ENCODE measurements around the gene COL4A4.

COL4A4 gene

DNA sequence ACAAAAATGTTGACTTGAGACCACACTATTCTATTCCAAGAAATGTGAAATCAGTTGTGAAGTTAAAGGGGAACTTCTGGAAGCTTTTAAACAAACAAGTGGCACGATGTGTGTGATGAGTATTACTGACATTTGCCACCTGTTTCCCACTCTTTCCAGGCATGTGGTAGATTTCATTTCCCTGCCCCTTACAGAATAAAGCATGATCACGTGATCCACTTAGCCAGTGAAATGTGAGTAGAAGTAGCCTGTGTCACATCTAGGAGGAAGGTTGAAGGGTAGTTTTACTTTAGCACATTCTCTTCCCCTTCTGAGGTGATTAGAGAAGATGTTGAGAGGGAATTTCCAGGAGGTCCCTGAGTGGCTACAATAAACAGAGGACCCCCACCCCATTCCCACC is 3.8 kb downstream of the COL4A4 start:
- no peak for DNase-seq

DNA sequence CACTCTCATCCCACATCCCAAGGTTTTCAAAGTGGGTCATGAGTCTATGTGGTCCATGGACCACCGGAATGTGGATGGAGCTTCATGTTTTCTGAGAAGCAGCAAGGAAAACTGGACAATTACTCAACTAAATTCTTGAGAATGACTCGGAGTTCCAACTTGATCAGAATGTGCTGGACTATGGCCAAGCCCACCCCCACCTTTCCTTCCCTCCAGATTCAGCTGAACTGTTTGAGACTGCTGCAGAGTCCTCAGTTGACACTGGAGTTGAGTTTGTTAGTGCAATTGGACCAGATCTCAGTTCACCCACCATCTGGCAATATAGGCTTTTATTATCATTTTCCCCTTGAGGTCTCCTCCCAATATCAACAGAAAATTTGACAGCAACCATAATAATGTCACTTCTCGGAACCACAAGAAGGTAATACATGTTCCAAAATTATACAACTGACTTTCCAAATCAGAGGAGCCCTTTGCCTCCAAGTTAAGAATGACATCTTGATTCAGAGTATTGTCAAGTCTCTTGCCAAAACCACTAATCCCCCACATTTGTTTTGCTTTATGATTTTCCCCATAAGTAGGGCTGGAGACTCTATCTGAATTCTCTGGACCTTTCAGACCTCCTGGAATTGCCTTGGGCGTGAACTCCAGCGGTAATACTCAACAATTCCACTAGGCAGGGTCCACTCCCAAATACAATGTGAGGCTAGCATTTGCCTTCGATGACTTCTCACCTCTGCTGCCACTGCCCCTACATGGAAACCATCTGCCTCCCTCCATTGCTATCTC is 8.8 kb downstream of the COL4A4 start:
- DNase-seq, result no peak

DNA sequence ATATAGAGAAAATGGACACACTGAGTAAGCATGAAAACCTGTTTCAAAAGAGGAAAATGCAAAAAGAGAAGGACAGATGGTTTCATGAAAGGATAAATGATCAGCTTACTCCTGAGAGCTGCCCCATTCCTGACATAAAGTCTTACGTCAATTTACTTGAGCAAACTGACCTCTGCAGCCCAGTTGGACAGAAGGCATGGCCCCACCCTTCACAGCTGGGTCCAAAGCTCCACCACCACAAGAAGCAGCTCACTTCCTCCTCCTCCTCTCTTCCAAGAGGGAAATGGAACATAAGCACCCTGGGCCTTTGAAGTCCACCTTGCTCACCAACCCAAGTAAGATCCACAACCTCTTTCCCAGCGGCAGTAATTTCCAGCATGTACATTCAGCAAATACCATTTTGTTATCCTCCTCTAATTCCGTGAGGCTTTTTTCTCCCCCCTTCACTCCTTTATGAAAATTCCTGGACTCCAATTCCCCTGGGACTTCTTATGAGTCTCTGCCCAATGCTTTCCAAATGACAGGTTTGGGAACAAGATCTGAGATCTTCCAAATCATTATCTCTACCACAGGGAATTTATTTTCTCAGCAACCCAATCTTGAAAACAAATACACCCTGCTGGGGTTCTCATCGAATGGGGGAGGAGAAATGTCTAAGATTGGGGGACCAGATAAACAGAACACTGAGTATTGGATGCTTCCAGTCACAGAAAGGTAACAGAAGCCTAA is 10.1 kb downstream of the COL4A4 start:
- no peak for DNase-seq

DNA sequence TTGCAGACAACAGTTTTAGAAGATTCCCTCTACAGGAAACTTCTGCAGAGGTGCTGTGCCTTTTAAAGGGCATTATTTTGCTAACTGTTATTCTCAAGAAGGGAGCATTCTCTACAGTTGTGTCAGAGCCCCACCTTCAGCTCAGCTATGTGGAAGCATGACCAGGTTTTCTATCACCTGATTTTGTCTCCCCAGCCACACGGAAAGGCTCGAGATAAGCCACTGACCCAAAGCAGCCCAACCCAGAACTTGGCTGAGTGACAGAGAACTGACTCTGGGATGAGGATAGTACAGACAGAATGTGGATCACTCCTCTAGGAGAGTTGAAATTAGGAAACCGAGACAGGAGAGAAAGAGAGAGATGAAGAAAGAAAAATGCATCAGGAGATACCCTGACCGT is 10.7 kb downstream of the COL4A4 start:
- DNase-seq, result no peak

DNA sequence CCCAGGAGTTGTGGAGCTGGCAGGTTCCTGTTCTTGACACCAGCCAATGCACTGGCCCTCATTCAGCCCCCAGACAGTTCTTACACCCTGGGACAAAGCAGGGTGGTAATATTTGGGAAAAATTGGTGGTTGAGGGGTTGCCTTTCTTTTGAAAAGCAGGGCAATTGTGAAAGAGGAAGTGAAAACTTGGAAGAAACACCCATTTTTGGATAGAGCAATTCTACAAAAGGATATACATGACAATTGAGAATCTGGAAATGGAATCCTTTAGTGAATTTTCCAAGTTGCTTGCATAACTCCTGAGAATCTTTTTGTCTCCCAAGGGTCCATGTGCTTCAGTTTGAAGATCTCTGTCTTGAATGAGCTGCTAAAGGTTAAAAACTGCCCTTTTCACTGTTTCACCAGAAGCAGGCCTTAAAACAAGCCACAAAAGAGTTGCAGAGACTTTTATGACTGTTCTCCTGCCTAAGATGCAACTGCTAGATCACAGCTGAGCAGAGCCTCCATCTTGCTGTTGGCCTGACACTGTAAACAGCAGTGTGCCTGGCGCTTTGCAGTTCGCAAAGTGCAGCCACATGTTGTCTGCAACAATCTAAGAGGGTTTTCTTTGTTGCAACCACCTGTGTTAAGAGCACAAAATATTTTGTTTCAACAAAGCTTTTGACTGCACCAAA is 11.8 kb downstream of the COL4A4 start:
- no peak for DNase-seq

DNA sequence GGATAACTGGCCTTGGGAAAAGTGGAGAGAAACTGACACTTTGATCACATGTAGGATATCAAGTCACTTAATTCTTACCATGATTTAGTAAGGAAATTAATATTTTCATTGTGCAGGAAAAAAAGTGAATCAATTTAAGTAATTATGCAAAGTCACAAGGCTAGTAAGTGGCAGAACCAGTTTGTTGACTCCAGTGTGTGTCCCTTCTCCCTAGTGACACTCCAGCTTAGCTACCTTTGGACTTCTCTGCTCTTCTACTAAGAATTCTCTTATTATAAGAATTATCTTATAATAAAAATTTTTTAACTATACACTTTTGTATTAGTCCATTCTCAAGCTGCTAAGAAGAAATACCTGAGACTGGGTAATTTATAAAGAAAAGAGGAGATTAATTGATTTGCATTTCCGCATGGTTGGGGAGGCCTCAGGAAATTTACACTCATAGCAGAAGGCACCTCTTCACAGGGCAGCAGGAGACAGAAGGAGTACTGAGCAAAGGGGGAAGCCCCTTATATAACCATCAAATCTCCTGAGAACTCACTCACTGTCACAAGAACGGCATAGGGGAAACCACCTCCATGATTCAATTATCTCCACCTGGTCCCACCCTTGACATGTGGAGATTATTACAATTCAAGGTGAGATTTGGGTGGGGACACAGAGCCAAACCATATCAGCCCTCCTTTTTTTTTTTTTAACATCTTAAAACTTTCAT is 13.6 kb downstream of the COL4A4 start:
- DNase-seq, result no peak

DNA sequence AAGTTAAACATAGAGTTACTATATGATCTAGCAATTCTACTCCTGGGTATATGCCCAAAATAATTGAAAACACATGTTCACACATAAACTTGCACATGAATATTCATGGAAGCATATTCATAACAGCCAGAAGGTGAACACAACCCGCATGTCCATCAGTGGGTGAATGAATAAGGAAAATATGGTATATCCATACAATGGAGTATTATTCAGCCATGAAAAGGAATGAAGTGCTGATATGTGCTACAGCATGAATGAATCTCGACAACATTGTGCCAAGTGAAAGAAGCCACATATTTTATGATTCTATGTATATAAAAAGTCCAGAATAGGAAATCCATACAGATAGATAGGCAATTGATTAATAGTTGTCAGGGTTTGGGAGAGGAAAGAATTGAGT is 15.9 kb downstream of the COL4A4 start:
- no peak for DNase-seq

DNA sequence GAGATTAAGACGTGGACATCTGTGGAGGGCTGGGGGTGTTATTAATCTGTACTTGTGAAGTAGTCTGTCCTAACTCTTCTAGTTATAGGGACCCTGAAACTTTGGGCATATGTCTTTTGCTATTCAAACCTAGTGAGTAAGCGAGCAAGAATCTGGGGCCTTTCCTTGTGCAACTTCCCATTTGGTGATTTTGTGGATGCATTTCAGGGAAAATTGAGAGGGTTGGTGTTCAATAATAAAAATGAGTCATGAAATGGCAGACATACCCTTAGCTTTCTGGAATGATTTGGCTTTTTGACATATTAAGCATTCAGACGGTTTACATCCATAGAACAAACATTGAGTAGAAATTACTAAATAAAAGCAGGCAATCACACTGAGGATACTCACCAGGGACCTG is 17.0 kb downstream of the COL4A4 start:
- no peak for DNase-seq

DNA sequence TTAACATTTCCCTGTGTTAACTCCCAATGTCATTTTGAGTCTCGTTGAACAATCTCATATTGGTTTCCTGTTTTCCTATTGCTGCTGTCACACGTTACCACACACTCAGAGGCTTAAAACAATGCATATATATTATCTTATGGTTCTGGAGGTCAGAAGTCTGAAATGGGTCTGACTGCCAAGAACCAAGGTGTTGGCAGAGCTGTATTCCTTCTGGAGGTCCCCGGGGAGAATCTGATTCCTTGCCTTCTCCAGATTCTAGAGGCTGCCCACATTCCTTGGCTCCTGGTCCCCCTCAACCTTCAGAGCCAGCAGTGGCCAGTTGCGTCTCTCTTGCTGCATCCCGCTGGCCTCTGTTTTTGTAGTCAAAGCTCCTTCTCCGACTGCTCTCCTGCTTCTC is 17.5 kb downstream of the COL4A4 start:
- DNase-seq, result no peak

DNA sequence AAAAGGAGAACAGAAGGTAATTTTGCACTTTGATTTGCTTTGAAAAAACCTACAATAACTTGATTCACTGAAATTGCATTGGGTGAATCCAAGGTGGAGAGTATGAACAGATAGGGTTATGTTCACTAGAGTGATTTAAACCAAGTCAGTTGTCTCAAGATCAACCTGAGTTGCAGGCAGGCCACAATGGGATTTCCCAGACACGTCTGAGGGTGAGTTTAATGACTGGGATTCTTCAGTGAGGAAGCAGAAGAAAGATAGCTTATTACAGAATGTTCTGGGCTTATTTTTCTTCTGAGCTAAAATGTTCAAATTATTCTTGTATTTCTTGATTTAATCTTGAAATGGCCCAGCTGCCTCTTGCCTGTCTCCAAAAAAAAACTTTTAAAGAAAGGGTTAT is 20.1 kb downstream of the COL4A4 start:
- no peak for DNase-seq

DNA sequence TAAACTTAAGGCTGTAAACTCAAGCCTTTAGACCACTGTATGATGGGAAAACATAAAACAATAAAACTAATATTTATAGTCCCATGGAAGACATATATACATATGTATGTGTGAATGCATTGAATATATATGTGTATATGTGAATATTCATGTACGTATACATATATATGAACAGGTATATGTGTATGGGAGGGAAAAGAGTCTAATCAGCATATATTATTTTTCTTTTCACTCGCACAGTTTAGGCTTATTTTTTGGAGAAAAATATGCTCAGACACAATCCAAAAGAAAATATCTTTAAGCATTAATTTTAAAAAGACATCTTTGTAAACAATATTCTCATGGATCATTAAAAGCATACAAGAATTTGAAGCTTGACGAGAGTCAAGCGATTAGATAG is 22.7 kb downstream of the COL4A4 start:
- no peak for DNase-seq

DNA sequence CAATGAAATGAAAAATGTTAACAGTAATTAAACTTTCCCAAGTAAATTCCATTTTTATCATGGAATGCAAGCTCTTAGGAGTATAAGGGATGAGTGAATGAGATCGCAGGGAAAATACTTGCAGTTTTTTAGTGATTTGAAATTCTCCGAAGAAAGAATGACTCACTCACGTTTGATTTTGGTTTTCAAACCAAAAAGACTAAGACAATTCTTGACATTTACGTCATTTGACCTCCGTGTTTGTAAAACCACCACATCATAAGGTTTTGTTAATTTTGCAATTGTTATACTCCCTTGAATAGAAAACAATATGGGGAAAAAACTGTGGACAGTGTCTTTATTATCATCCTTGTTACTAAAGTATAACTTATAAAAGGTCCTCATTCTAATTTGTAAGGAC is 29.4 kb downstream of the COL4A4 start:
- no peak for DNase-seq

DNA sequence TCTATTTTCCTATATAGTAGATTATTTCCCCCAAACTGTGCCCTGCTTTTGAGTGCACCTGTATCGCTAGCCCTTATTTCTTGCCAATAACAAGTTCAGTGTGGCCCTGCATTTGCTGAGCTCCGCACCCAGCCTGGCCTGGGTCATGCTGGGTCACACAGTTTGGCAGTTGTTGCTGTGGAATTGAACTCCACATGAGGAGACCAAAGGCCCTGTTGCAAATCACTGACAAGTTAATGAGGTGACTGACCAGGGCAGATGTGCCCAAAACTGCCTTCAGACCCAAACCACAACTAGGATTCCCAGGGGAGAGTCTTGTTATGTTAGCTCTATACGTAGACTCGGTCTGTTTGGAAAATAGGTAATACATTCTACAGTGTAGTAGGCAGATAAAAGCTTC is 31.0 kb downstream of the COL4A4 start:
- no peak for DNase-seq

DNA sequence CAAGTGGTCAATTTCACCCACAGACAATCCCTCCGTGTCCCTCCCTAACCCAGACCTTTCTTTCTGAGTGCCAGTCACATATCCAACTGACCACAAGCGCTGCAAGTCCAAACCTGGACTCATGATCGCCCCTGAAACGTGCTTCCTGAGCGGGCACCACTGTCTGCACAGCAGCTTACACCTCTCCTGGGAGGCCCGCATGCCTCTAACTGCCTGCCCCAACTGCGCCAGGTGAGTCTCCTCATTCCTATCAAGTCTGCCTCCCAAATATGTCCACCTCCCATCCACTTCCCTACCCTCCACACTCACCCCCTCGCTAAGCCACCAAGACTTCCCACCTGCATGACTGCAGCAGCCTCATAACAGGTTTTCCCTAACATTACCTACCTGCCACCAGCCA is 33.4 kb downstream of the COL4A4 start:
- DNase-seq, result no peak

DNA sequence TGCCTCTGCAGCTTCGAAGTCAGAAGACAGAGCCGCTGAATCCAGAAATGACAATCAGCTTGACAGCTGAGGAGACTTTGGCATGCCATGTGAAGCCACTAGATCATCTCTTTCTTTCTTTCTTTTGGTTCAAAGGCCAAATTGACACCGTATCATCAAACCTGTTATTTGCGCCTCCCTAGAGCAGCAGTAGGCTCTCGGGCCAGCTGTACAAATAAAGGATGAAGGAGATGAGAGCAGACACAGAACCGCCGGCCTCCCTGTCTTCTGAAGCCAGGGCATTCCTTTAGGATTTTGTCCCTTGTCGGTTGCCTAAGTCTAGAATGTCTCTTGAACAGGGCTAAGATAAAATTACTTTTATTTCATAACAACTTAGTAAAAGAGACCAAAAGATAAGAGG is 36.8 kb downstream of the COL4A4 start:
- DNase-seq, result no peak

DNA sequence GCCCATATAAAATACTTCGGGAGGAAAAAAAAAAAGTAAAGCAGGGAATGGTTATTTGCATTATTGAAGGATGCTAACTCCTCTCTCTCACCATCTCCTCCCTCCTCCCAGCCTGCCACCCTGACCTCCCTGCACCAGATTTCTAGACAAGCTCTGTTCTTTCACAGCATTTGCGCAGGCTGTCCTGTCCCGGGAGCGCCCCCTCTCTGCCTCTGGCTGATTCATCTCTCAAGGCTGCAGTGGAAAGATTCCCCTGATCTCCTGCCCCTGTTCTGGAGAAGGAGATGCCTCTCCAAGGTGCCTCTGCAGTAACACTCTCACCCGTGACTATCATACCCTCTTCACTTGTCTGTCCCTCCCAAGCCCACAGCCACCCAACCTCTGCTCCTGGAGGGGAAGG is 38.5 kb downstream of the COL4A4 start:
- DNase-seq, result no peak

DNA sequence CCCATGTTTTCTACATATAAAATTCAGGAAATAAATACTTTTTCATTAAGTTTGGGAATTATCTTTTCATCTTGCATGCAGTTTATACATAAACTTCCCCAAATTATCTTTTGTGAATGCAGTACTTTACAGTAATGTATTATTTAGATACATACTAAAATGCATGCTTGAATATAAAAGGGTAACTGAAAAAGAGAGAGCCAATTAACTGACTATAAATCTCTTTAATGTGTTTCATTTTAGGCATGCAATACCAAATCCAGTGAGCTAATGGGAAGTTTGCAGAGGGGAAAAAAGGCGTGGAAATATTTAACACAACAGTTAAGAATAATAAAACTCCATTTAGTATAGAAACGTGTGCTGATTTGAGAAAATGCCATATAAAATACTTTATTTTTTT is 39.2 kb downstream of the COL4A4 start:
- no peak for DNase-seq

DNA sequence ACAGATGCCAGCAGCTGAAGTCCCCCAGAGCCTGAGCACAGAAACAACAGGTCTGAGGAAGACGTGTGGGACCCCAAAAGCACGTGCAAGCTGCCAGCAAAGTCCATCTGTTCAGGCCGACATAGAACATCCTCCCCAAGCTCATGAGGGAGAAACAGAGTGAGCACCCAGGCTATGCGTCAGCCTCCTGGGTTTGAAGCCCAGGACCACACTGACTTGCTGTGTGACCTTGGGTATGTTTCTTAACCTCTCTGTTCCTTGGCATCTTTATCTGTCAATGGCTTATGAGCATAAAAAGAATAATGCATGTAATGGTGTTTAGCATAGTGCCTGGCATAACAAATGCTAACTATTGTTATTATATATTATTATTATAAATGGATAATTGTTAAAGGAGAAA is 40.3 kb downstream of the COL4A4 start:
- DNase-seq, result no peak

DNA sequence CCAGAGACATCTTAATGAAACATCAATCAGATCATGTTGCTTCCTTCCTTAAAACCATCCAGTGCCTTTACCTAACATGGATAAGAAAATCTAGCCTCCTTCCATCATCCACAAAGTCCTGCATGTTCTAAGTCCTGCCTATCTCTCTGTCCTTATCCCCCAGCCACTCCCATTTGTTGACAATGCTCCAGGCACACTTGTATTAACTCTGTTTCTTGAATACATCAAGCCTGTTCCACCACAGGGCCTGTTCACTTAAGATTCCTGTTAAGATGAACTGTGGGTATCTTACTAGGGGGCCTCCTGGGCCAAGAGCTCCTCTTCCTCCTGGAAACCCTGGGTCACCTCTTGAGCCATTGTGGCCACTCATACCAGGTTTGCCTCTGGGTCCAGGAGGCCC is 45.7 kb downstream of the COL4A4 start:
- no peak for DNase-seq

DNA sequence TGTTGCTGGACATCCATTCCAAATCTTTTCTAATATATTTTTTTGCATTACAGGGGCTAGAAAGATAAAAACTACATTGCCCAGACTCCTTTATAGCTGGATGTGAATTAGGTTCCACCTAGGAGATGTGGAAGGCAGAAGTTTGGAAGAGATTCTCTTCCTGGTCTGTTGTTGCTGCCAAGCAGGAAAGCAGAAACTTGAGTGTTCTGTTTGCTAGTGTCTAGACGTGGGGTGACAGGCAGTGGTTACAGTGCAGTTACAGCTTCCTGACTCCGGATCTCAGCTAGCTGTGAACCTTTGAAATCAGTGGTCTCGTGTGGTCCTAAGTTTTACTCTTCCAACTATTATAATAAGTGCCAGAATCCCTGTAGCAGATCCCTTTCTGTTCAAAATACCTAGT is 46.2 kb downstream of the COL4A4 start:
- DNase-seq, result no peak

DNA sequence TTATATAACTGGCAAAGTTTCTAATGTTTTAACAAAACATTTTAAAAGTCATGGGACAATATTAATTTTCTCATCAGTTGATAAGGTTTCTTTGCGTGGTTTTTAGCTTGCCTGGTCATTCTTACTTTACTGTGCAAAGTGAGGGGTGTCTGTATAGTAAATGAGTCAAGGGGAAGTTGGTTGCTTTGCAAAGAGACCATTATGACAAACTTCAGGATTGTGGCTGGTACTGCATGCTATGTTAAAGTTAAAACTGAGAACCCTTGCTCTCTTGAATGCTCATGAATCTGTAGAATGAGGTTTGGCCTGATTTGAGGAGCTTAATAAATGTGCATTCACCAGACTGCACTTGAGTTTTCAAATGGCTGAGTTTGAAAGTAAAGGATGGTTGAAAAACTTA is 47.0 kb downstream of the COL4A4 start:
- no peak for DNase-seq

DNA sequence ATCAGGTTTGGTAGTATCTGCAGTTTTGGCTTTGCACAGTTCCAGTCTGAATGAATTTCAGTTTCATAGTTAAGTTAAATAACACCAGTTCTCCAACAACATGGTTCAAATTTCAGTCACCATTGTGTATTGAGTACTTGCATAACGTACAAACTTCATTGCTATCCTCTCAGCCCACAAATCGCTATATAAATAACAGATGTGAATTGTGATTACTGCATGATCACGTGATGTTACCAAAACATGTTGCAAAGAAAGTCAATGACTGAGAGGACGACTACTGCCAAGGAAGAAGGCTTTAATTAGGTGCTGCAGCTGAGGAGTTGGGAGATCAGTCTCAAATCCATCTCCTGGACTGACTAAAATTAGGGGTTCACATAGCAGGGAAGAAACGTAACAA is 48.2 kb downstream of the COL4A4 start:
- no peak for DNase-seq
